Stimulated activated CD4-positive, alpha-beta T cell treated with anti-CD3 and anti-CD28 coated beads, Interleukin-4, amount 100 ng/mL, for 4 hours (primary cell): Measurements from ENCODE around the gene DNAJC5G.

Experiments used
- DNase-seq, 2 experiments: peaks; one replicate each; pipeline ENCODE4 v3.0.0-alpha.2; 2020

The DNAJC5G gene, protein sequence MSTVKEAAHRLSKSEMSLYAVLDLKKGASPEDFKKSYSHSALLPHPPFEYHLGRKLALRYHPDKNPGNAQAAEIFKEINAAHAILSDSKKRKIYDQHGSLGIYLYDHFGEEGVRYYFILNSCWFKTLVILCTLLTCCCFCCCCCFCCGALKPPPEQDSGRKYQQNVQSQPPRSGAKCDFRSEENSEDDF

DNA sequence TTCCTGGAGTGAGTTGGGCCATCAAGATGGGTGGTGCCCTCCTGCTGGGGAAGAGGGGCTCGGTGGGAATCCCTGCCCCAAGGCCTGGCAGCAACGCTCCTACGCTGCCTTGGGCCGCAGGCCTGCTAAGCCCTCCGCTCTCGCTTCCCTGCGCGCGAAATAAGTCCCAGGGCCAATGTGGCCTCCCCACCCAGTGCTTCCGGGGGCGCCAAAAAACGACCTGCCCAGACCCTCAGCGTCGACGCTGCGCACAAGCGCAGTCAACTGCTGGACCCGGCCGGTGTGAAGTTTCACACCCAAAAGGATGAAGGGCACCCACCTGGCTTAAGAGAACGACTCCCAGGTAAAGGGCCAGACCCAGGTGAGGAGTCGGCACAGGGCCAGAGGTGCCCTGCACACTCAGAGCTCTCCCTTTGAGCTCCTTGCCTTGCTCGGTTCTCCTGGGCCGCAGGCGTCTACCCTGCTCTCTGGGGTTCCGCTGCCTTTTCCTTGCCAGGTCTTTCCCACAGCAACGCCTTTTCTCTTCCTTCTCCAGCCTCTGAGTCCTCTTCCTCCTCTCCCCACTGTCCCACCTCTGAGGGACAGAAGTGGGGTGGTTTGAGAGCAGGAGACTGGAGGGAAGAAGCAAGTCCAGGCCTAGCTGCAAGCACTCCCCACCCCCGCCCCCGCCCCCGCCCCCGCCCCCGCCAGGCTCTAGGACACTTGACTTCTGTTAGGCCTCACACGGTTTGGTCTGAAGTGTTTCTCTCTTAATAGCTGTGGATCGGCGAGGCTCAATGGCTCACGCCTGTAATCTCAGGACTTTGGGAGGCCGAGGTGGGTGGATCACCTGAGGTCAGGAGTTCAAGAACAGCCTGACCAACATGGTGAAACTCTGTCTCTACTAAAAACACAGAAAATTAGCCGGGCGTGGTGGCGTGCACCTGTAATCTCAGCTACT, at the start of gene DNAJC5G:
Gene DNAJC5G, plus strand, starts transcription at position 223 of the 940 bp plus-strand sequence. CDS start 1,296 bp downstream, outside the sequence.
- no peak for DNase-seq

DNA sequence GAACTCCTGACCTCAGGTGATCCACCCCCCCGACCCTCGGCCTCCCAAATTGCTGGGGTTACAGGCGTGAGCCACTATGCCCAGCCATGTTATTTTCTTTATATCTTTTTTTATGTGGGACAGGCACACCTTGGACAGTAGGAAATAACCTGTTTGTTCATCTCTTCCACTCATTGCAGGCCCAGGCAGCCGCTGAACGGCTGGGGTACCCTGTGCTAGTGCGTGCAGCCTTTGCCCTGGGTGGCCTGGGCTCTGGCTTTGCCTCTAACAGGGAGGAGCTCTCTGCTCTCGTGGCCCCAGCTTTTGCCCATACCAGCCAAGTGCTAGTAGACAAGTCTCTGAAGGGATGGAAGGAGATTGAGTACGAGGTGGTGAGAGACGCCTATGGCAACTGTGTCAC, 49.7 kb upstream of the DNAJC5G start:
- no peak for DNase-seq

DNA sequence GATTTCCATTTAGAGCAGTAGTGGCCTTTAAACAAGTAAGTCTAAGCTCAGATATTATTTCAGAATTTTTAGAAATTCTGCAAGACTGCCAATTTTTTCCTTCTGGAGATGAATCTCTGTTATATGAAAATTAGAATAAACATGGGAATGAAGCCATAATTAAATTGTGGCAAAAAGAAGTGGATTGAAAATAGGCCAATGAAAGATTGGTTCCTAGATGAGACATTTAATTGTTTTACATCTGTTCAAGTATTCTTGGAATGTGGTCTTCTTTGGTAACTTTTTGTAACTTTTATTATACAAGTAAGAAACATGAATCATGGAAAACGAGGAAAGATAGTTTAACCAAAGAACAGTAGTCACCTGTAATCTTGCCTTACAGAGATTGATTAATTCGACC, 47.7 kb upstream of the DNAJC5G start:
- no peak for DNase-seq

DNA sequence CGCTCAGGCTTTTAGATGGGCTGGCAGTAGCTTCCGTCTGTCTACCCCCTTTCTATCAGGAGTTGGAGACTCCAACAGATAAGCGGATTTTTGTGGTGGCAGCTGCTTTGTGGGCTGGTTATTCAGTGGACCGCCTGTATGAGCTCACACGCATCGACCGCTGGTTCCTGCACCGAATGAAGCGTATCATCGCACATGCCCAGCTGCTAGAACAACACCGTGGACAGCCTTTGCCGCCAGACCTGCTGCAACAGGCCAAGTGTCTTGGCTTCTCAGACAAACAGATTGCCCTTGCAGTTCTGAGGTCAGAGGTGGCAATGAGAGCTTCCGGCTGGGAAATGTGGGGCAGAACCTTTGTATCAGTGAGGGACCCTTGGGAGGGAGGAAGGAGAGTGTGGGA, 43.3 kb upstream of the DNAJC5G start:
- DNase-seq: no peak

DNA sequence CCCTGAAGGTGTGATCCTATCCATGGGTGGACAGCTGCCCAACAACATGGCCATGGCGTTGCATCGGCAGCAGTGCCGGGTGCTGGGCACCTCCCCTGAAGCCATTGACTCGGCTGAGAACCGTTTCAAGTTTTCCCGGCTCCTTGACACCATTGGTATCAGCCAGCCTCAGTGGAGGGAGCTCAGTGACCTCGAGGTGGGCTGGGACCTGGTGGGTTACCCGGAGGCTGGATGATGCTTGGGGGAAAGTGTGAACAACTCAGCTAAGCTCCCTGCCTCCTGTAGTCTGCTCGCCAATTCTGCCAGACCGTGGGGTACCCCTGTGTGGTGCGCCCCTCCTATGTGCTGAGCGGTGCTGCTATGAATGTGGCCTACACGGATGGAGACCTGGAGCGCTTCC, 41.9 kb upstream of the DNAJC5G start:
- no peak for DNase-seq

DNA sequence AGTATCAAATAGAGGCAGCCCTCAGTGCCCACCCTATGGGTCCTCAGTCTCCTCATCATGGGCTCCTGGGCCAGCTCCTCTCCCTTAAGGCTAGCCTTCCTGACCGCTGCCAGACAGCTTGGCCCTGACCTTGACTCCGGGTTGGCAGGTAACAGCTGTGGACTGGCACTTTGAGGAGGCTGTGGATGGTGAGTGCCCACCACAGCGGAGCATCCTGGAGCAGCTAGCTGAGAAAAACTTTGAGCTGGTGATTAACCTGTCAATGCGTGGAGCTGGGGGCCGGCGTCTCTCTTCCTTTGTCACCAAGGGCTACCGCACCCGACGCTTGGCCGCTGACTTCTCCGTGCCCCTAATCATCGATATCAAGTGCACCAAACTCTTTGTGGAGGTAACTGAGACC, 39.1 kb upstream of the DNAJC5G start:
- no peak for DNase-seq

DNA sequence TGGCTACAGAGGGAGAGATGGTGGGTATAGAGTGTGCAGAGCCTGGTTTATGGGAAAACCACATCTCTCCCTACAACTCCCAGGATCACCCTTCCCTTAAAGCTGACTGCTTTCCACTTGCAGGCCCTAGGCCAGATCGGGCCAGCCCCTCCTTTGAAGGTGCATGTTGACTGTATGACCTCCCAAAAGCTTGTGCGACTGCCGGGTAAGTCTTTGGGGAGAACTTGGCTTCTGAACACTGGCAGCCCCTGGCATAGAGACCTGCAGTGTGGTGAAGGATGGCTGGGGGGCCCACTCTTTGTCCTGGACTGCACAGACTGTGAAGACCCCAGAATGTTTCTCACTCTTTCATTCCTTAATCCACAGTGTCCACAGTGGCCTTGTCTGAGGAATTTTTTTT, 38.6 kb upstream of the DNAJC5G start:
- DNase-seq: no peak

DNA sequence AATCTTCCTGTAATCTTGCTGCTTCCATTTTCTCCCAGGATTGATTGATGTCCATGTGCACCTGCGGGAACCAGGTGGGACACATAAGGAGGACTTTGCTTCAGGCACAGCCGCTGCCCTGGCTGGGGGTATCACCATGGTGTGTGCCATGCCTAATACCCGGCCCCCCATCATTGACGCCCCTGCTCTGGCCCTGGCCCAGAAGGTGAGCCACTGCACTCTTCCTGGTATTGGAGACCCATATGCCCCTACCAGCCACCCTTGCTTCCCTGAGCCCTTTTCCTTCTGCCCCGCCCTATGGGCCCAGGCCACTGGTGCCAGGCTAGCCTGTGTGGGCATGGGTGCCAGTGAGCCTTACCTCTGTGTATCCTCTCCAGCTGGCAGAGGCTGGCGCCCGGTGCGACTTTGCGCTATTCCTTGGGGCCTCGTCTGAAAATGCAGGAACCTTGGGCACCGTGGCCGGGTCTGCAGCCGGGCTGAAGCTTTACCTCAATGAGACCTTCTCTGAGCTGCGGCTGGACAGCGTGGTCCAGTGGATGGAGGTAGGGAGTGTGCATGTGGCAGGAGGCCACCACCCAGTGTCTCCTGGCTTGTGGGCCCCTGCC, 37.8 kb upstream of the DNAJC5G start:
- no peak for DNase-seq

DNA sequence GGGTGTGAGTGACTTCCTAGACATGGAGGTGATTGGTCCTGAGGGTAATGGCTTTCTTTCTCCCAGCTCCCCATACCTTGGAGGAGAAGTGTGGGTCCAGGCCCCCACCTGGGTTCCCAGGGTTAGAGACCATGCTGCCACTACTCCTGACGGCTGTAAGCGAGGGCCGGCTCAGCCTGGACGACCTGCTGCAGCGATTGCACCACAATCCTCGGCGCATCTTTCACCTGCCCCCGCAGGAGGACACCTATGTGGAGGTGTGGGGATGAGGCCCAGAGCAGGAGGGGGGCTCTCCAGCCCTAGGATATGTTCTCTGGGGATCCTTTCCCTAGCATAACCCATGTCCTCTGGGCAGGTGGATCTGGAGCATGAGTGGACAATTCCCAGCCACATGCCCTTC, 36.3 kb upstream of the DNAJC5G start:
- DNase-seq: no peak

DNA sequence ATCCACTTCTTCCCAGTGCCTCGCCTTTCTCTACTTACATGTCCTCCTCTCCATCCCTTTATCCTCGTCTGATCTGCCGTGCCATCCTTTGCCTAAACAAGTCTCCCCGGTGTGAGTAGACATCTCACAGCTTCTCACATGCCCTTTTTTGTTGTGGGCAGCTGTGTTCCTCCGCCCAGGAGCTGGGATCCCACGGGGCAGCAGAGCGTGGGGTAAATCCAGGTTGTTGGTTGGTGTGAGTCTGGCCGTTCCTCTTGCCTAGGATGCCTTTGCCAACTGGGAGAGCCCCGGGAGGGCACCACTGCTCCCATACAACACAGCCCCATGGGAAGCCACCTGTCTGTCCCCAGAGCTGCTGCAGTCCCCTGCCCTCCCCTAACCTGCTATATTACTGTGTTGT, 34.8 kb upstream of the DNAJC5G start:
- no peak for DNase-seq

DNA sequence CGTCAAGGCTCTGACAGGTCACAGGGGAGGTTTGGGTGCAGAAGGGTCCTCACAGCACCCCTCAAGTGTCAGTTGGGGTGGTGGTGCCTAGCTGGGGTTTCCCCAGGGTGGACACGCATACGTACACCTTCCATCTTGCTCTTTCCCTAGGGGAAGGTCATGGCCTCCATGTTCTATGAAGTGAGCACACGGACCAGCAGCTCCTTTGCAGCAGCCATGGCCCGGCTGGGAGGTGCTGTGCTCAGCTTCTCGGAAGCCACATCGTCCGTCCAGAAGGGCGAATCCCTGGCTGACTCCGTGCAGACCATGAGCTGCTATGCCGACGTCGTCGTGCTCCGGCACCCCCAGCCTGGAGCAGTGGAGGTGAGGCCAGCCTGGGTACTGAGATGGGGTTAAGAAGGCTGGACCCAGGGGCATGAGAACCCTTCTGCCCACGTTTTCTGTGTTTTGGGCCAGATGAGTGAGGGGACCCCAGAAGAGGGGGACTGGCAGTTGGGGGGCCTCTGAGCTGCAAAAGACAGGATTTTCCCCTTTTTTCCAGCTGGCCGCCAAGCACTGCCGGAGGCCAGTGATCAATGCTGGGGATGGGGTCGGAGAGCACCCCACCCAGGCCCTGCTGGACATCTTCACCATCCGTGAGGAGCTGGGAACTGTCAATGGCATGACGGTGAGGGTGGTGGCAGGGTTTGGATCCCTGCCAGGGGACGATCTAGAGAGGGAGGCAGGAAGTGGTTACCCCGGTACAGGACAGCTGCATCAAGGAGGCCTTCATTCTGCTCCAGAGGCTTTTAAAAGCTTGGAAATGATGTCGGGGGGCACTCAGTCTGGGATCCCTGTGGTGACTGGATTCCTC, 33.2 kb upstream of the DNAJC5G start:
- DNase-seq: no peak

DNA sequence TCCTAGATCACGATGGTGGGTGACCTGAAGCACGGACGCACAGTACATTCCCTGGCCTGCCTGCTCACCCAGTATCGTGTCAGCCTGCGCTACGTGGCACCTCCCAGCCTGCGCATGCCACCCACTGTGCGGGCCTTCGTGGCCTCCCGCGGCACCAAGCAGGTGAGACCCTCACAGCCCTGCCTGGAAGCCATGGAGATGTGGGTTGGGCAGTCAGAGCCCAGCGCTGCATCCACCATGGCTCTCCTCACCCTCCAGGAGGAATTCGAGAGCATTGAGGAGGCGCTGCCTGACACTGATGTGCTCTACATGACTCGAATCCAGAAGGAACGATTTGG, 32.6 kb upstream of the DNAJC5G start:
- no peak for DNase-seq

DNA sequence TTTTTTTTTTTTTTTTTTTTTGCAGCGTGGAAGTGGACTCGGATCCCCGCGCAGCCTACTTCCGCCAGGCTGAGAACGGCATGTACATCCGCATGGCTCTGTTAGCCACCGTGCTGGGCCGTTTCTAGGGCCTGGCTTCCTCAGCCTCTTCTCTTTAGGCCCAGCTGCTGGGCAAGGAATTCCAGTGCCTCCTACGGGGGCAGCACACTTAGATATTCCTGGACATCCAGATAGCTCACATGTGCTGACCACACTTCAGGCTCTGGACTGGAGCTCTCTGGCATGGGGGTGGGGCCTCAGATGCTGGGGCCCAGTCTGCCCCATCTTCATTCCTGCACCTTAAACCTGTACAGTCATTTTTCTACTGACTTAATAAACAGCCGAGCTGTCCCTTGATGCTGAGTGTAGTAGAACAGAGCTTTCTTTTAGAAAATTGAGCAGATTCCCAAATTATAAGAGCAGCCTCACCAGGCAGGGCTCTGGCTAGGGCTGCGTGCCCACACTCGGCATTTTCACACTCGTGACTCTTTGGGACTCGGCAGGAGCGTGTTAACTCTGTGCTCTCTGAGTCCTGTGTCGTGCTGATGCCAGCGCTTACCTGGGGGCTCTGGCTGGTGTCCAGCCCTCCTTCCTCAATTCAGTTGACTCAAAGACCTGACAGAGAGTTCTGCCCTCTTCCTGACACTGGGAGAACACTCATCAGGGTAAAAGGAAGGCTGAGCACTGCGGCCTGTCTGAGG, 31.7 kb upstream of the DNAJC5G start:
- DNase-seq: no peak

DNA sequence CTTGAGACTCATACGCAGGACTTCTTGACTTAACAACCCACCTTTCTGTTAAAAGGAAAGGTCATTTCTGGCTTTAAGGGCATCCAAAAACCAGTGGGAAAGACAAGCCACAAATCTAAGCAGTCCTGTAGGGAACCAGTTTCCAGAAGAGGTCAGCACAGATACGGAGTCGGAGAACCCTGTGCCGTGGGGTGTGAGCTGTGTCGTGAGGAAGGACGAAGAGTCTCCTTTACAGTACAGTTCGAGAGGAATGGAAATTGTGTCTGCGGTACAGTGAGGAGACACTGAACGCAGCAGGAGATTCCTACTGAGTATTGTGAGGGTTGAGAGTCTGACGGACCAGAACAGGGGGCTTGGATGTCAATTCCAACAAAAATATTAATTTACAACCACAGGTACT, 30.1 kb upstream of the DNAJC5G start:
- DNase-seq: no peak

DNA sequence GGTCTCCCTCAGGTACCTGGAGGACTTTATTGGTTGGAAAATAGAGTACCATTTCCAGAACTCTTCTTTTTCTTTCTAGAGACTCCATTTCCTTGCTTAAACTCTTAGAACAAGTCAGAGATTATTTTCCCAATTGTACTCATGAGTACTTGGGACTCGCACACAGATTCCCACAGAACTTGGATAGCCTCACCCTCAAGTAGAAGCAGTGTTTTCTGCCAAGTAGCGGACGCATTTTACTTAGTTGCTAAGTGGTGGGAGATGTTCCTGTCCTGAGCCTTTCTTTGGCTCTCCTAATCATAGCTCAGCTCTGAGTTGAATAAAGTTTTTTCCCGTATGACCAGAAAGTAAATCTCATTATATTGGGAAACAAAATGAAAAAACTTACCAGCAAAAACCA, 29.6 kb upstream of the DNAJC5G start:
- DNase-seq: no peak

DNA sequence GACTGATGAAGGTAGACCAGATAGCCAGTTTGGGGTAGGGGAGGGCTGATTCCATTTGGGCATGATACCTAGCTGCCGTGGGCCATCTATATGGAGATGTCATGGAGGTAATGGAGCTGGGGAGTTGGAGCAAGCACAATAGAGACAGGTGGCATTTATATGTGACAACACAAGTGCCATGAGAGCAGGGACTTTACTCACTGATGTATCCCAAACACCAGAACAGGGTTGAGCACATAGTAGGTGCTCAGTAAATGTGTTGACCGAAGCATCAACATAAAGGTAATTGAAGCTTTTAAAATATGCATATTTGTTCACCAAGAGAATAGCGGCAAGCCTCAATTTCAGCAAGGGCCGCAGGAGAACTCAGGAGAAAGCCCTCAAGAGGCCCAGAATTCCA, 27.3 kb upstream of the DNAJC5G start:
- DNase-seq: no peak

DNA sequence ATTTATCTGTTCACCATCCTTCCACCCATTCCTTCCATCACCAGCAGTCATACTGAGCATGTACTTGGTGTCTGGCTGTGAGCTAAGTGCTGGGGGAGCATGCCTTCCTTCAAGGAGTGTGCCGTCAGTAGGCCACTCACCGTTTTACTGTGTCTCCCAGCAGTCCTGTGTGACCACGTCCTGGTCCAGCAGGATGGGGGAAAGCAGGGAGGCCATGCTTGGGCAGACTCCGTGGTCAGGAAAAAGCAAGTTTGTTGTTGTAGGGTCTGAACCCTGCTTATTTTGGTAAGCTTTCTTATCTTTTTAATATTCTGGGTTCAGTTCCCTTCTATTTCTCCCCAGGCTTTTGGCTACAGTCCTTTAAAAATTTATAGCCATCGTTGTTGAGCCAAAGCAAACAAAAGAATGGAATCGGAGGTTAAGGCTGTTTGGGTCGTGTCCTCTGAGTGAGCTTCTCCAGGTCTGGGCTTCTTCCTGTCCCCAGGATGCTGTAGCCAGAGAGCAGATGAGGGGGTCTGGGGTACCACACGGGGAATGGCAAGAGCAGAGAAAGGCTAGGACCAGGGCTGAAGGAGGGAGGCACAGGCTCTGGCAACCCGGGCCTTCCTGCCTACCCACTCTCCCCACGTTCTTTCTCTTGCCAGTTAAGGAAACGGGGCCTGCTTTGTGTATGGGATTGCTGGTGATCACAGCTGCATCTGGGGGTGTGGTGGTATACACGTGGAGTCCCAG, 25.9 kb upstream of the DNAJC5G start:
- no peak for DNase-seq

DNA sequence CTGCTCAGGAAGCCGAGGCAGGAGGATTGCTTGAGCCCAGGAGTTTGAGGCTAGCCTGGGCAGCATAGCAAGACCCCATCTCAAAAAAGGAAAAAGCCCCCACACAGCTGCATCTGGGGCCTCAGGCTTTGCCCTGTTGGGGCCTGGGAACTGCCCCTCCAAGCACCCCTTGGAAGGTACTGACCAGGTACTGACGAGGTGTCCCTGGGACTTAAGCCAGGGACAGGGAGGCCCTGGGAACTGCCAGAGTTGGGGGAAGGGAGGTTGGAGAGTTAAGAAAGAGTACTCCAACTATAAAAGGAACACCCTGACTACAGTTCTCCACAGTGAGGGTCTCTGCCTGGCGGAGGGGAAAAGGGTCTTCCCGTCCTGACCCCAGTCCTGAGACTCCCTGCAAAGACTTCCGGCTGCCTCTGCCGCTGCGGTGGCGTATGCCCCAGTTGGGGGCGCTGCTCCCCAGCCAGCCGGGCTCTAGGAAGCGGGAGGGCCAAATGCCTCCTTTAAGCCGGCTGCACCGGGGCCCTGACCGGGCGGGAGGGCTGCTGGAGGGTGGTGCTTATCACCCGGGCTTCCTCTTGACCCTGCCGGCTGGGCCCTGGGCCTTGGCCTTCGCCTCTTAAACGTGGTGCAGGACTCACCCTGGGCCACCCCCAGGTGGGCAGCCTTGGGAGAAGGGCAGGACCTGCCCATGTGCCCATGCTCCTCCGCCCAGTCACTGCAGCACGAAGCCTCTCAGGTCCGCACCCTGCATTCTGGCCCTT, 25.2 kb upstream of the DNAJC5G start:
- DNase-seq: peak; percentile 28 to 46

DNA sequence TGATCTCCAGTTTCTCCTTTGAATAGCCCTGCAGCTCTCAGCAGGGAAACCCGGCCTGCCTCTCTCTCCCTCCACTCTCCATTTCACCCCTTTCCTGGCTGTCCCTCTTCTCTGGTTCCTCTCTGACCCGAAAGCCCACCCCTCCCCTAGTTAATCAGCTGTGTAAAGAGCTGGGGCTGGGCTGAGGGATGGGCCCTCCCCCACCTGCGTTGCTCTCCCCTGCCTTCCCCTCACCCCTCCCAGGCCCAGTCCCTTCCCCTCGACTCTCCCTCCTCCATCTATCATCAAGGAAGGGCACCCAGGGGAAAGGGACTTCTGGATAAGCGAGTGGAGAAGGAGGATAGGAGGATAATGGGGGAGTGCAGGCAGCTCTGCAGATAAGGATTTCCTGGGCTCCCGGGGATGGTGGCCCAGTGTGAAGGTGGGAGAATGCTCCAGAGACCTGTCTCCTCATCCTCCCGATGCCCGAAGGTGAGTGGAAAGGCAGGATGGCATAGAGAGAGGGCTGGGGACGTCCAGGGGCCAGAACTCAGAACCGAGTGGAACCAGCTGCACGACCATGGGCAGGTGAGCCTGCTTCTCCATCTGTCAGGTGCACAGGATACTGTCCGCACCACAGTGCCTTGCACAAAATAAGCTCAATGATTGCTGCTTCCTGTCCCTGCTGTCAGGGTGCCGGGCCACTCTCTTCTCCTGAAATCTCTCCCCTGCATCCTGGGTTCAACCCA, 24.4 kb upstream of the DNAJC5G start:
- DNase-seq: no peak

DNA sequence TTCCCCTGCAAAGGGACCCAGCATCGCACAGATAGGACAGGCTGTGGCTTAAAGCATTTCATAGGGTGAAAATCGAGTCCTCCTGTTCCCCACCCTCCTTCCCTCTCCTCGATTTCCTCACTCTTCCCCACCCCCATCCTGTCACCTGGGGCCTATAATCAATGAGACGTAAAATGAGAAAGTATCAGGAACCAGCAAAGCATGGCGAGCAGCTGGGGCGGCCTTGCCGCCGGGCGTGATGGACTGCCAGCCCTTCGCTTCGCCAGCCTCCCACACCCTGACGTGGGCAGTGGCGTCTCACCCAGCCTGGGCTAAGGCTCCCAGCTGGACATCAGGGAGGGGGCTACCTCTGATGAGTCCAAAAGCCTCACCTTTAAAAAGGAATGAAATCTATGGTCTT, 23.5 kb upstream of the DNAJC5G start:
- no peak for DNase-seq
